CD4-positive, alpha-beta T cell treated with Interleukin-6 for 4 hours (primary cell): ENCODE measurements around the gene ZFHX3.

Source experiments
- DNase-seq: peaks from one replicate; pipeline ENCODE4 v3.0.0-alpha.2; 2020; ENCODE audit warnings: mixed read lengths

ZFHX3 gene

DNA sequence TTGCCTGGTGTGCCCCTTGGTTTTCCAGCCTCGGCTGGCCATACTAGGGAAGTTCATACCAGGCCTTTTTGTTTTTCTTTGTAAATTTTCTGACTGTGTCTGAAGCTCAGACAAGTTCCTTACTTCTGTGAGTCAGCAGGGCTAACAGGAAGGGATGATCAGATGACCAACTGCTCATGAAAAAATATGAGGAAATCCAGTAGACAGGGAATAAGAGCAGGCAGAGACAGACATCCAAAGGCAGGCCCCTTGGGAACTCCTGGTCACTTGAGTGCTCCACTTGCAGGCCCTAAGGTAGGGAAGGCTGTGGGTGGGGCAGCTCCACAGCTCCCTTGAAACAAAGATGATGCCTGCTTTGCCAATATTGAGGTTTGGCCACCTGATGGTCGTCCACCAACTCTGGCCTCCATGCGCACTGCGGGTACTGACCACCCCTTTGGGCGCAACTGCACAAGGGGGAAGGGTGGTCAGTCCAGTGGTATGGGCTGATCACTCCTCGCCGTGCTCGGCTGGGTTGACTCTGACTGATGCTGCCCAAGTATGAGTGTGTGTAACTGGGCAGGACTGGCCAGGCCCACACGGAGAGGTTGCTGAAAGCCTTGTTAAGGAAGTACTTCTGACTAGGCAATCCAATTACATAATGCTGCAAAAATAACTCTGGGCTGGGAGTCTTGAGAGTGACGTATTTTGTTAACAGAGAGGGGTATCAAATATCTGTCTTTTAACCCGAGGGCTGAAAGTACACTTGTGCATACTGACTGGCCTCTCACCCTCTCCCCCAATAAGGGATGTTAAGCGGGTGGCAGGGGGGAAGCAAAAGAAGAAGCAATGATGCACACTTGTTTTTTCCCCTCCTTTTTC is 20.8 kb upstream of the ZFHX3 start:
- DNase-seq = no peak

DNA sequence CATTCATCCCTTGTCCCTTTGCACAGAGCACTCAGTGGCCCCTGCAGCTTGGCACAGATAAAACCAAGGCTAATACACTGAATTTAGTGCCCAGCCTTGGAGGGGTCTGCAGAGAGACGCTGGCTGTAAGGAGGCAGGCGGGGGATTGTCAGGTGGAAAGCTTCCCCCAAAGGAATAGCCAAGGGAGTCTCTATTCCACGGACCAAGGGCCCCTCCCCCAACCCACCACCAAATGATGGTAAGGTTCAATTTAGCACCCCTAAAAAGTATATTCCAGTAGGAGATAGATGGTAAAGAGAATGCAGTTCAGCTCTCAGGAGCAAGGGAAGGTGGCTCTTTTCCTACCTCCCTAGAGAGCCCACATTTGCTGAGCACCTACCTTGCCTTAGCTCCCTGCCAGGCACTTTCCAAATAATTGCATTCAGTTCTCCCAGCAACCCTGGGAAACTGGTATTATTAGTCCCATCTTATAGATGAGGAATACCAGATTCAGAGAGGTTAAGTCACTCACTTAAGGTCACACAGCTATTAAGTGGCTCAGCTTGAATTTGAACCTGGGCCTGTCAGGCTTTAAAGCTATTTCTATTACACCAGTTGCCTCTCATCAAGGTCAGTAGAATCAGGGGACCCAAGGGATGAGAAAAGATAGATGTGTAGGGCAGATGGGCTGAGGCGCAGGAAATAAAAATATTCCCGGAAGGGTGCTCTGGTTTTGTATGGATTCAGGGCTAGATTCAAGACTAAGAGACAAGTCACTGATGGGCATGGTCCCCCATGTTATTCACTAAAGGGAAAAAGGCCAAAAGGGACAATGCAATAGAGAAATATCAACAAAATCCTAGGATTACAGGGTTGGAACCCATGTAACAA is 20.0 kb upstream of the ZFHX3 start:
- no peak for DNase-seq

DNA sequence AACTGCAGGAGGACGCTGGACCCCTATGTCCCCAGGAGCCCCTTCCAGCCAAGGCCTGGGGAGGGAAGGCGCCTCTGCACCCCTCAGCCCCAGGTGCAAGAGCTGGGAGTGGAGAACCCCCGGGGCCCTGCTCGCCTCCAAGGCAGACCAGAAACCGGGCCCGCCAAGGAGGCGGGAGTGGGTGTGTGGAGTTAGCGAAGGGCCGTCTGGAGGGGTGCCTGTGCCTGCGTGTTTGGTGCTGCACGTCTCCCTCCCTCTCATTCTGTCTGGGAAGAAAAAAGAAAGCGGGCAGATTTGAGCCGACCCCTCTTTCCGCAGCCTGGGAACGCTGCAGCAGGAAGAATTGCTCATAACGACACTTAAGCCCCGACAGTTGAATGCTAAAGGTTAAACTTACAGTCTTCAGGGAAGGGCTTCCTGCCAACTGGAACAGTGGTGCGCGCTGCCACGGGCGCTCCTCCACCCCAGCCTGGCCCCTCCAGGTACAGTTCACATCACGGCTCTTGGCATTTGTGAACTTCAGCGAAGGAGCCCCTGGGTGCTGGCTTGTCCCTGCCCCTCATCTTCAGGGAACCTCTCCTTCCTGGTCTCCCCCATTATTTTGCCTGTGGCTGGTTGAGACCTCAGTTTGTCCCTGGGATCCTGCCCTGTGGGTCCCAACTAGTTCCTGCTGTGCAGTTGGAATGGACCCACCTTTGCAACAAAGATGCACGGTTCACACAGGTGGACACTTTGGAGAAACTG is 19.2 kb upstream of the ZFHX3 start:
- no peak for DNase-seq

DNA sequence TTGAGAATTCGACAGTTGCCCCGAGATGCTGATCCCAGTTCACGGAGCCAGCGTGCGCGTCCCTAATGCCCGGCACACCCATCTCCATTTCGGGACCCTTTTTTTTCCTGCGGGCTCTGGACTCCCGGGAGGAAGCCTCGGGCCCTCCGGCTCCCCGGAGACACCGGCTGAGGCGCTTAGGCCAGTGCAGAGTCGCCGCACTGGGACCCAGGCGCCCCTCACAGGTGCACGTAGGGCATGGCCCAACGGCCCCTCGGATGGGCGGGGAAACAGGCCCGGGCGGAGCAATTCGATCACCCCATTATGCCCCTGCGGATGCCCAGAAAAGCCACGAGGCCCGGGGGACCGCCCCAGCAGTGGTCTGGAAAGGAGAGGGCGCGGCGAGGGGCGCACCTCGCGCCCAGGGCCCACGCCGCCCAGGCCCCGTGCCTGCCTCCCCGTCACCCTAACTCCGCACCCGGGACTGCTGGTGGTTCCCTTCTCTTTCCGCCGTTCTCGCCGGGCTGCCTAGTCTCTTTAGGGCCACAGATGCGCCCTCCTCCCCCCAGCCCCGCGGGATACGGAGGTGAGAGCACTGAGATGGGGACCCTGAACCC is 18.5 kb upstream of the ZFHX3 start:
- no peak for DNase-seq

- no peak for DNase-seq
Observed at GRCh38 chr16:73065632-73066330, 17.9 kb upstream of the ZFHX3 start.

GRCh38 chr16:73064994-73065545 is 17.1 kb upstream of the ZFHX3 start:
- DNase-seq = no peak

- no peak for DNase-seq
Observed at GRCh38 chr16:73064212-73064993, 16.5 kb upstream of the ZFHX3 start.

- no peak for DNase-seq
Observed at GRCh38 chr16:73063854-73064211, 15.9 kb upstream of the ZFHX3 start.

DNA sequence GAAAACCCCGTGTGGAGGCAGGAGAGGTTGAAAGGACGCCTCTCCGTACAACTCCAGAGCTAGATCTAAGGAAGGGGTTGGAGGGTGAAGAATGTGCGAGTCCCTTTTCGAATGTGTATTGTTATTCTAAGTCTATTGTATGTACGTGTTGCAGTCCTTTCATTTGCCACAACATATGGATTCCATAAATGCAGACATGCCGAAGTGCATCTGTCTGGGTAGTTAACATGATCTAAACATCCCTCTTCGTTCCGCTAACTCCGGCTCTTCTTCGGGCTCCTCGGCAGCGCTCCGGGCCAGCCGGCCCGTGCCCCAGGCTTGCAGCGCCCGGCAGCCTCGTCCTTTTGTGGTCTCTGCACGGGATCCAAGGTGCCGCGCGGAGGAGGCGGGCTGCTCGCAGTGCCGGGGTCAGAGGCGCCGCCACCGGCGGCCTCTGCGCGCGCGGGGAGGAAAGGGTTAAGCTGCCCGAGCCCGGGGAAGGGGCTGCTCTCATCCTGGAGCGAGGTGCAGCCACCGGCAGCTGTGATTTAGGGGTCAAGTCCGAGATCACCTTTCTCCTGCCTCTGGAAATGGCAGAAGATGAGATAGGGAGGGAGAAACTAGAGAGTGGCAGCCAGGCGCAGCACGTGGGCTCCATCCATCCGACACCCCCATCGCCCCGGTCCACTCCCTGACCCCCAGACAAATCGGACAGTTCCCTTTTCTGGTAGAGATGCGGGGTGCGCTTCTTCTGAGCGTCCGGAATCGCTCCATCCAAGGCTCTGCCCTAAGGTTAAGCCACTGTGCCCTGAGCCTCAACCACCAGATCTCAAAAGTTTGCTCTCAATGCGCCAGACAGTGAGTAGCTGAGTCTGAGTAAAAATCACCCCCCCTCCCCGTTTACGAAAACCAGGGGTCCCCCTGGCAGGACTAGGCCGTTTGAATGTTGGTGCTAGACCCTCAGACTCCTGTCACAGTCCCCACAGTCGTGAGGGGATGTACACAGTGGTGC is 15.1 kb upstream of the ZFHX3 start:
- DNase-seq = no peak

- no peak for DNase-seq
Observed at GRCh38 chr16:73062001-73062616, 14.2 kb upstream of the ZFHX3 start.

DNA sequence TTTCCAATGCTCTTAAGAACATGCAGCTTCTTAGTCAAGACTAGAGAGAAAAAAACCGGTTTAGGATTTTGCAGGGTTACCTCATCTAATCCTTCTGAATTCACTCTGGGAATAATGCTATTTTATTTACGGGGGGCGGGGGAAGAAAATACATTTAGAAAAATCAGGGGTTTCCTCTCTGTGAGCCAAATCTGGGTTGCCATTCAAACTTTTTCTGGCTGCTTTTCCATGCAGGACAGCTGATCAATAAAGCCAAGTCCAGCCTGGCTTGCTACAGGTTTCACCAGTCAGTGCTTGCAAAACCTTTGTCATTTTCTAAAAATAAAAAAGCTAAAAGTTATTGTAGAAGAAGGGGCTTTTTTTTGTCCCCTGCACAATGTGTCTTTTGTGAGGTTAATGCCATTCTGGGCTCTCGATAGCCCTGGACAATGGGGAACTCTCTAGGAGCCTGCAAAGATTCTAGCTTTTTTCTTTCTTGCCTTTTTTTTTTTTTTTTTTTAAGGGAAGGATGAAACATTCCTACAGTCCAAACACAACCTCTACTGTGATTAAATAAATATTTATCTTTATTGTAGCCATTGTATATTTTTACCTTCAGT is 13.1 kb upstream of the ZFHX3 start:
- no peak for DNase-seq

DNA sequence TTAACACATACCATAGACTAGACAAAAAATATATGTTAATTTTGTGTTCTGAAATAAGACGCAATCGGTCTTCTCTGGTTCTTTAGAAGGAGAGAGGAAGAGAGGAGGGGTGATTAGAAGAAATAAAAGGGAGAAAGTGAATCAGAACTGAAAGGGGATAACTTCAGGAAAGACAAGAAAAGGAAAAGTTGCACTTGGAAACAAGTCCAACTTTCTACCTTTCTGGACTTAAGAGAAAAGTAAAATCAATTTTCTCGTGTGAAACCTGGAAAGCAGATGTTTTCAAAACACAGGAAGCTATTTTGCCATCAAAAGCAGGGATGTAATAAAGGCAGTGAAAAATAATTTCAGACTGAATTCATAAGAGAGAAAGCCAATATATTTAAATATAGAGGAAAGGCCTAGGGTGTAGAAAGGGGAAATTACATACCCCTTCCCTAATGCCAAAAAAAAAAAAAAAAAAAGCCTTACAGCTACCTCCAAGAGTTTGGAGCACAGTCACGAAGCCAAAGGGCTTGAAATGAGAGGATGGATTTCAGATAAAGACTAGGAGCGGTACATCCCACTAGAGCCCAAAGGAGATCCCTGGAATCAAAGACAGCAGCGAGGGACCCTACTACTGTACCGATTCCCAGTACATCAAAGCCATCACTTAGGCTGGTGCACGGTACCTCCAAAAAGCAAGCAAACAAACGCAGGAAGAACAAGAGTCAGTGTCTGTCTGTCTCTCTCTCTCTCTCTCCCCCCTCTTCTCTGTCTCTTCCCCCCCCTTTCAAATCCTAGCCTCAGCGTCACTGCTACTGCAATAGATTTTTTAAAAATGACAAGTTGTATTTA is 12.1 kb upstream of the ZFHX3 start:
- no peak for DNase-seq

GRCh38 chr16:73058616-73059409 is 10.9 kb upstream of the ZFHX3 start:
- DNase-seq = peak; percentile 21

GRCh38 chr16:73058221-73058615 is 10.3 kb upstream of the ZFHX3 start:
- peak; percentile 24 for DNase-seq

GRCh38 chr16:73057291-73058210 is 9.6 kb upstream of the ZFHX3 start:
- no peak for DNase-seq

DNA sequence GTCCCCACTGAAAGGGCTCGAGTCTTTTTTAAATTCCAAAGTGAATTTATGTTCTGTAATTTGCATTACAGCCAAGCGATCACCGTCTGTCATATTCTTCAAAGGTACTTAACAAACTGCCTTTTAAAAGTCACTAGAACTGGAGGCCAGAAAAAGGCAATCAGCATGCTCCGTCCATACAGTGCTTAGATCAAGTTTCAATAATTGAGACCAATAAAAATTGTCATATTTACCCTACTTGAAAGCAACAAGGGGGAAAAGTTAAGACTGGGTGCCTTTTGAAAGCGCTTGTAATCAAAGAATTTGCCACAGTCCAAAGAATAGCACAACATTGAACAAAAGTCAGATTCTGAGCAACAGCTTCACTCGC is 9.0 kb upstream of the ZFHX3 start:
- DNase-seq = no peak
